ENCODE measurements around the gene ERBB2. TPM values are rescaled to one million over a fixed set of nuclear protein-coding genes. Genes with fewer than 3 reads are reported as not detected.

Gene ERBB2
- total RNA-seq, 2 experiments from 2014 or later, result 2.4 to 4.6 TPM

DNA sequence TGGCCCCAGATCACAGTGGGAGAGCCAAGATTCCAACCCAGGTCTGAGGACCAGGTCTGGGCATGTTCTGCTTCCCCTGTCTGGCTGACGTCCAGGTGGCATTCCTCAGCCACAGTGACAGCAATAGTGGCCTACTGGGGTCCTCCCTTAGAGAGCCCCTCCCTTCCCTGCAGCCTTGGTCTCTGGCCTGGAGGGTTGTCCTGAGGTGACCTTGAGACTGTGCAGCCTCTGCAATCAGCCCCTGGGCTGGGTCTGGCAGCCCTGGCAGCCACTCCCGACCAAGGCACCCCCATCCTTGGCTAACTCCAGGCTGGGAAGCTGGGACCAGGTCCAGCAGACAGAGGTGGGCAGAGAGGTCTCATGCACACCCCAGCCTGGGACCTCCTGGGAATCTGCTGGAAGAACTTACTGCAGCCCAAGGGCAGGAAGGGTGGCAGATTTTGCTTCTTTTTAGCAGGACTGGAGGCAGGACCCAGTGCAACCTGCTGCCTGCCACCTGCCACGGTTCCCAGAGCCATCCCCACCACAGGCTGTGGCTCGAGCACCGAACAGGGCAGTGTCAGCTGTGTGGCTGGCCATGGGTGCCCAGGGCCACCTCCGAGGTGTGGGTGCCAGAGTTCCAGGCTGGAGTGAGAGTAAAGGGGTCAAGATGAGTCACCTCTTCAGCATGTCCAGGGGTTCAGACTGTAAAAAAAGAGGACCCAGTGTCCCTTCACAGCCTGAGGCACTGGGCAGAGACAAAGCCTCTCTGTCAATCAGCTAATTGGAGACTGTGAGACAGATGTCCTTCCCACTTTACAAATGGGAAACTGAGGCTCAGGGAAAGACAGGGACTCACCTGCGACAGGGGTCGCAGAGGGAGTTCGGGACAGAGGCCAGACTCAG lies 50.5 kb downstream of the ERBB2 start:
- intact Hi-C loops (cut with DNase I, micrococcal nuclease), result loop anchor here in 1 of 2 experiments (5.0 kb wide), 1 partner anchor 83 kb away; the partner anchor contains the start of genes PNMT and TCAP
- H3K4me3 ChIP-seq (ENCODE audit: low read length), result no peak overlapping the region
- POLR2A ChIA-PET, result no interaction called here
- no peaks in the 10 kb centered on the region for H3K27me3 ChIP-seq (ENCODE audit: control insufficient read depth in 1 of 2, insufficient read depth in 2 of 2, low read length in 2 of 2)
- Mint-ChIP-seq H3K4me3 (peak overlapping the region; percentile 63), H3K36me3 (ENCODE audit: low read depth) (no peaks in the 10 kb centered on the region), H3K4me1 (ENCODE audit: low read depth) (peaks cover 16% of the 10 kb centered on the region), H3K27ac (no peak overlapping the region), H3K9me3 (no peaks in the 10 kb centered on the region), H3K27me3 (no peaks in the 10 kb centered on the region)
- H3K4me1 ChIP-seq (ENCODE audit: insufficient read depth, low read length), result peaks cover 21% of the 10 kb centered on the region
- no peaks in the 10 kb centered on the region for H3K9me3 ChIP-seq (ENCODE audit: control insufficient read depth in 1 of 2, insufficient read depth in 1 of 2, low read length in 2 of 2)
- H3K36me3 ChIP-seq (ENCODE audit: insufficient read depth, low read length), result no peaks in the 10 kb centered on the region
- ATAC-seq (ENCODE audit: poor library complexity) (no peak), DNase-seq (peak in 1 of 14 experiments; percentile 17)
- TF ChIP-seq, protein P1, sequence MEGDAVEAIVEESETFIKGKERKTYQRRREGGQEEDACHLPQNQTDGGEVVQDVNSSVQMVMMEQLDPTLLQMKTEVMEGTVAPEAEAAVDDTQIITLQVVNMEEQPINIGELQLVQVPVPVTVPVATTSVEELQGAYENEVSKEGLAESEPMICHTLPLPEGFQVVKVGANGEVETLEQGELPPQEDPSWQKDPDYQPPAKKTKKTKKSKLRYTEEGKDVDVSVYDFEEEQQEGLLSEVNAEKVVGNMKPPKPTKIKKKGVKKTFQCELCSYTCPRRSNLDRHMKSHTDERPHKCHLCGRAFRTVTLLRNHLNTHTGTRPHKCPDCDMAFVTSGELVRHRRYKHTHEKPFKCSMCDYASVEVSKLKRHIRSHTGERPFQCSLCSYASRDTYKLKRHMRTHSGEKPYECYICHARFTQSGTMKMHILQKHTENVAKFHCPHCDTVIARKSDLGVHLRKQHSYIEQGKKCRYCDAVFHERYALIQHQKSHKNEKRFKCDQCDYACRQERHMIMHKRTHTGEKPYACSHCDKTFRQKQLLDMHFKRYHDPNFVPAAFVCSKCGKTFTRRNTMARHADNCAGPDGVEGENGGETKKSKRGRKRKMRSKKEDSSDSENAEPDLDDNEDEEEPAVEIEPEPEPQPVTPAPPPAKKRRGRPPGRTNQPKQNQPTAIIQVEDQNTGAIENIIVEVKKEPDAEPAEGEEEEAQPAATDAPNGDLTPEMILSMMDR (IDR thresholded peaks at IDR 0.05), result no peak
- no peak overlapping the region for H3K27ac ChIP-seq (ENCODE audit: low read depth in 1 of 2, low read length in 2 of 2)
- CTCF ChIA-PET, result interaction anchor here (1.1 to 6.4 kb wide), 3 partner anchors 20 to 129 kb away, joined by 3 to 43 read pairs (median 3); partner anchors contain the start of gene MIEN1

DNA sequence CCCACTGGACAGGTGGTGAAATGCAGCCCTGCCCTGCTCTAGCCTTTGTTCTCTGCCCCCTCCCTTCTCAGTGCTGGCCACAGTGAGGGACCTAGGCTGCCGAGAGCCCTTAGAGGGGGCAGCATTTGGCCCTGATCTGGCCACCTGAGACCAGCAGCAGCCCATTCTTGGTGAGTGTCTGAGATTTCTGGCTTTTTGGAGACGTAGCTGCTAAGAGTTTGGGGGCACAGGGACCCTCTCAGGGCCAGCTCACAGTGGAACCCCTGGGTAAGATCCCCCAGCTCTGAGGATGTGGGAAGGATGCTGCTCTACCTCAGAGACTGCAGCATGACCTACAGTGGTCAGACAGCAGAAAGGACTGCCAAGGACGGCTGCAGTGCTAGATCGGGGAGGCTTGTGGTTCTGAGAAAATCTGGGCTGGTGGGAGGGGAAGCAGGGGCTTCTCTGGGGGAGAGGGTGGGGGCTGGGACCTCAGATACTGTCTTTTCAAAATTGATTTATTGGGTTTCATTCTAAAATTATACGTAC lies 51.2 kb downstream of the ERBB2 start:
- ATAC-seq (ENCODE audit: poor library complexity) (no peak), DNase-seq (peak in 1 of 14 experiments; percentile 6)
- Mint-ChIP-seq H3K27me3 (no peaks in the 10 kb centered on the region), H3K27ac (peak overlapping the region; percentile 92), H3K4me1 (ENCODE audit: low read depth) (peaks cover 23% of the 10 kb centered on the region), H3K9me3 (no peaks in the 10 kb centered on the region), H3K4me3 (peak overlapping the region; percentile 38), H3K36me3 (ENCODE audit: low read depth) (no peaks in the 10 kb centered on the region)
- Histone ChIP-seq H3K9me3 (ENCODE audit: control insufficient read depth in 1 of 2, insufficient read depth in 1 of 2, low read length in 2 of 2) (no peaks in the 10 kb centered on the region), H3K36me3 (ENCODE audit: insufficient read depth, low read length) (no peaks in the 10 kb centered on the region), H3K27me3 (ENCODE audit: control insufficient read depth in 1 of 2, insufficient read depth in 2 of 2, low read length in 2 of 2) (no peaks in the 10 kb centered on the region), H3K4me1 (ENCODE audit: insufficient read depth, low read length) (peaks cover 28% of the 10 kb centered on the region), H3K4me3 (ENCODE audit: low read length) (no peak overlapping the region), H3K27ac (ENCODE audit: low read depth in 1 of 2, low read length in 2 of 2) (no peak overlapping the region)
- CTCF ChIA-PET, result interaction anchor here (1.1 to 6.4 kb wide), 2 partner anchors 21 to 129 kb away, joined by 3 to 43 read pairs; partner anchors contain the start of gene MIEN1
- POLR2A ChIA-PET, result no interaction called here
- intact Hi-C loops (cut with DNase I, micrococcal nuclease), result loop anchor here in 1 of 2 experiments (5.0 kb wide), 1 partner anchor 84 kb away; the partner anchor contains the start of genes PNMT and TCAP
- TF ChIP-seq, protein P1 (IDR thresholded peaks at IDR 0.05), result no peak

DNA sequence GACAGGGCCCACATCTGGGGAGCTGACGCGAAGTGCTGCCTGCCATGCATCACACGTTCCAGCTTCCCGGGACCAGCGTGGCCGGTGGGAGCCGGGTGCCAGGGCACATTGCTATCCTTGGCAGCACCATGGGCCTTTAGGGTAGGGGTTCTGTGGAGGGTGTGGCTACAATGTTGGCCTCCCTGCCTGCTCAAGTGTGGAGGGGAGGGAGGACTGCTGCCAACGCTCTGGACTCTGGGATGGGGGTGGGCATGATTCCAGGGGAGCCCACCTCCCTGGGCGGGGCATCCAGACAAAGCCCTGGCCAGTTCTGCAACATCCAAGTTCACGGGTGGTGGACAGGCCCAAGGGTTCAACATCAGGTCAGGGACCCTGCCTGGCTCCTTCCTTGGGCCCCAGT lies 51.8 kb downstream of the ERBB2 start:
- H3K36me3 ChIP-seq (ENCODE audit: insufficient read depth, low read length), result no peaks in the 10 kb centered on the region
- Mint-ChIP-seq H3K9me3 (no peaks in the 10 kb centered on the region), H3K4me1 (ENCODE audit: low read depth) (peaks cover 29% of the 10 kb centered on the region), H3K27me3 (no peaks in the 10 kb centered on the region), H3K36me3 (ENCODE audit: low read depth) (no peaks in the 10 kb centered on the region), H3K4me3 (peak overlapping the region; percentile 84), H3K27ac (peak overlapping the region; percentile 92)
- no peak for ATAC-seq (ENCODE audit: poor library complexity)
- ChIA-PET CTCF (interaction anchor here (1.1 to 6.4 kb wide), 2 partner anchors 21 to 130 kb away, joined by 3 to 43 read pairs; partner anchors contain the start of gene MIEN1), POLR2A (no interaction called here)
- no peaks in the 10 kb centered on the region for H3K9me3 ChIP-seq (ENCODE audit: control insufficient read depth in 1 of 2, insufficient read depth in 1 of 2, low read length in 2 of 2)
- no peak overlapping the region for H3K27ac ChIP-seq (ENCODE audit: low read depth in 1 of 2, low read length in 2 of 2)
- intact Hi-C loops (cut with DNase I, micrococcal nuclease), result loop anchor here (2.0 to 5.0 kb wide), 2 partner anchors 84 to 203 kb away; partner anchors contain the start of genes PNMT (in 1 of the 2) and TCAP (in 1 of the 2)
- H3K27me3 ChIP-seq (ENCODE audit: control insufficient read depth in 1 of 2, insufficient read depth in 2 of 2, low read length in 2 of 2), result no peaks in the 10 kb centered on the region
- TF ChIP-seq, protein P1 (IDR thresholded peaks at IDR 0.05), result no peak
- H3K4me3 ChIP-seq (ENCODE audit: low read length), result no peak overlapping the region
- peaks cover 33% of the 10 kb centered on the region for H3K4me1 ChIP-seq (ENCODE audit: insufficient read depth, low read length)
- peak in 1 of 14 experiments; percentile 29 for DNase-seq

All from CD4-positive, alpha-beta T cell (primary cell).